Smooth muscle cell (in vitro differentiated cells): ENCODE measurements around the gene DQX1. TPM values are rescaled to one million over a fixed set of nuclear protein-coding genes. Genes with fewer than 3 reads are reported as not detected.

Source experiments
- DNase-seq: peaks from one replicate; lab custom pipeline; 2025; ENCODE audit not compliant: unreplicated experiment; lab: John Stamatoyannopoulos, UW
- H2AFZ ChIP-seq: fragments of 200-600 bp; sonication (generic); 2 replicates; pipeline ENCODE4 v1.6.0; 2016; ENCODE audit warnings: antibody characterized with exemption, low read depth, mild to moderate bottlenecking
- H3F3A ChIP-seq: fragments of 200-600 bp; sonication (generic); 2 replicates; pipeline ENCODE4 v1.6.0; 2017; ENCODE audit warnings: antibody characterized with exemption, low read depth
- H3K27ac ChIP-seq: fragments of 200-600 bp; sonication (generic); 2 replicates; pipeline ENCODE4 v1.5.1; 2016; ENCODE audit warnings: low read depth, mild to moderate bottlenecking
- H3K27me3 ChIP-seq: fragments of 200-600 bp; sonication (generic); 2 replicates; pipeline ENCODE4 v1.6.1; 2016; ENCODE audit warnings: low read depth, mild to moderate bottlenecking
- H3K36me3 ChIP-seq: fragments of 200-600 bp; sonication (generic); 2 replicates; pipeline ENCODE4 v1.5.1; 2016; ENCODE audit warnings: low read depth
- H3K4me1 ChIP-seq: fragments of 200-600 bp; sonication (generic); 2 replicates; pipeline ENCODE4 v1.5.1; 2016; ENCODE audit warnings: low read depth
- H3K4me2 ChIP-seq: fragments of 200-600 bp; sonication (generic); 2 replicates; pipeline ENCODE4 v1.6.0; 2016; ENCODE audit warnings: mild to moderate bottlenecking
- H3K4me3 ChIP-seq: fragments of 200-600 bp; sonication (generic); 2 replicates; pipeline ENCODE4 v1.5.1; 2016; ENCODE audit warnings: mild to moderate bottlenecking
- H3K79me2 ChIP-seq: fragments of 200-600 bp; sonication (generic); 2 replicates; pipeline ENCODE4 v1.6.0; 2016; ENCODE audit warnings: low read depth, mild to moderate bottlenecking
- H3K9ac ChIP-seq: fragments of 200-600 bp; sonication (generic); 2 replicates; pipeline ENCODE4 v1.6.0; 2016; ENCODE audit warnings: low read depth
- H3K9me3 ChIP-seq: fragments of 200-600 bp; sonication (generic); replicated peaks from 2 replicates; pipeline ENCODE4 v1.5.1; 2016; ENCODE audit warnings: low read depth
- H4K20me1 ChIP-seq: fragments of 200-600 bp; sonication (generic); 2 replicates; pipeline ENCODE4 v1.6.0; 2016; ENCODE audit warnings: low read depth
- WGBS: methylation state at CpG from one replicate; pipeline ENCODE4 v1.1.7; 2016; ENCODE audit warnings: low lambda C conversion rate; 5-methylcytosine and 5-hydroxymethylcytosine counted together
- polyA plus RNA-seq: library from polyadenylated mRNA; unstranded; fragments of >200 nt; fragmentation: Nextera tagmentation; extraction: Ambion mirVana; gene quantifications from 2 replicates; pipeline ENCODE4 v1.2.1, GENCODE V29; 2016
- total RNA-seq: library from RNA; depleted of rRNA; stranded (reverse); fragments of >200 nt; gene quantifications from 2 replicates; pipeline ENCODE4 v1.2.3, GENCODE V29; 2014
- TF ChIP-seq, protein P1 (sequence below): fragments of 200-600 bp; sonication (generic); IDR thresholded peaks from 2 replicates; pipeline ENCODE4 v1.5.1; 2017; ENCODE audit warnings: borderline replicate concordance, mild to moderate bottlenecking, antibody characterized with exemption; ENCODE audit not compliant: insufficient read depth, poor library complexity, severe bottlenecking

DQX1 gene
- total and polyA plus RNA-seq, 2 experiments from 2014 or later, result 0.27 TPM; not detected in 1

DNA sequence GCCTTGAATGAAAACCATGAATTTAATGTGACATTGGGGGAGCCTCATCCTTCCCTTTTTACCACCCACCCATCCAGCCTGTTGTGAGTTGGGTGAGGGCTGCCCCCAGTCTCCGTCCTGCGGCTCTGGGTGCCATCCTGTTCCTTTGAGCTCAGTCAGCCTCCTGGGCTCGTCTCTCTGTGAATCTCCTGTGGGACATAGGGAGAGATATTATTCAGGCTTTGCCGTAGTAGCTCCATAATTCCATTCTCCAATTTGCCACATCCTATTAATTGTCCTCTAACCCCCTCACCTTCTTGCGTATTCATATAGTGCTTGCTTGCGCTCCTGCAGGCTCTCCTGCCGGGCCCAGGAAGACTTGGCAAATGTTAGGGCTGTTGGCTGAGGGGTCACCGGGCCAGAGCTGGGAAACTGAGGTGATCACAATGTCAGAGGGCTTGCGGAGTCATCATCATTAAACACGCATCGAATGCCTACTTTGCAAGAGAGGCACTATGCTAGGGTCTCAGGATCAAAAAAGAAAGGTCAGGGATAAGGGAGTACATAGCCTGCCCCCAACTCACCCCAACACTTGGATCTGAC is 709 bp upstream of the DQX1 start:
- H3K4me1 ChIP-seq, result peaks cover 11% of the 10 kb centered on the region
- TF ChIP-seq, protein P1, sequence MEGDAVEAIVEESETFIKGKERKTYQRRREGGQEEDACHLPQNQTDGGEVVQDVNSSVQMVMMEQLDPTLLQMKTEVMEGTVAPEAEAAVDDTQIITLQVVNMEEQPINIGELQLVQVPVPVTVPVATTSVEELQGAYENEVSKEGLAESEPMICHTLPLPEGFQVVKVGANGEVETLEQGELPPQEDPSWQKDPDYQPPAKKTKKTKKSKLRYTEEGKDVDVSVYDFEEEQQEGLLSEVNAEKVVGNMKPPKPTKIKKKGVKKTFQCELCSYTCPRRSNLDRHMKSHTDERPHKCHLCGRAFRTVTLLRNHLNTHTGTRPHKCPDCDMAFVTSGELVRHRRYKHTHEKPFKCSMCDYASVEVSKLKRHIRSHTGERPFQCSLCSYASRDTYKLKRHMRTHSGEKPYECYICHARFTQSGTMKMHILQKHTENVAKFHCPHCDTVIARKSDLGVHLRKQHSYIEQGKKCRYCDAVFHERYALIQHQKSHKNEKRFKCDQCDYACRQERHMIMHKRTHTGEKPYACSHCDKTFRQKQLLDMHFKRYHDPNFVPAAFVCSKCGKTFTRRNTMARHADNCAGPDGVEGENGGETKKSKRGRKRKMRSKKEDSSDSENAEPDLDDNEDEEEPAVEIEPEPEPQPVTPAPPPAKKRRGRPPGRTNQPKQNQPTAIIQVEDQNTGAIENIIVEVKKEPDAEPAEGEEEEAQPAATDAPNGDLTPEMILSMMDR, result no peak
- peaks cover 28% of the 10 kb centered on the region for H3K79me2 ChIP-seq
- no peak overlapping the region for H3K4me3 ChIP-seq
- H3F3A ChIP-seq, result peaks cover 11% of the 10 kb centered on the region
- WGBS, result 97% methylated on average over 11 of the region's 11 CpGs
- H3K9me3 ChIP-seq, result no peaks in the 10 kb centered on the region
- no peaks in the 10 kb centered on the region for H3K36me3 ChIP-seq
- peaks cover 7% of the 10 kb centered on the region for H3K27me3 ChIP-seq
- H3K27ac ChIP-seq, result no peak overlapping the region
- peaks cover 11% of the 10 kb centered on the region for H4K20me1 ChIP-seq
- no peak overlapping the region for H3K4me2 ChIP-seq
- H3K9ac ChIP-seq, result no peak overlapping the region
- DNase-seq, result no peak
- no peak overlapping the region for H2AFZ ChIP-seq

DNA sequence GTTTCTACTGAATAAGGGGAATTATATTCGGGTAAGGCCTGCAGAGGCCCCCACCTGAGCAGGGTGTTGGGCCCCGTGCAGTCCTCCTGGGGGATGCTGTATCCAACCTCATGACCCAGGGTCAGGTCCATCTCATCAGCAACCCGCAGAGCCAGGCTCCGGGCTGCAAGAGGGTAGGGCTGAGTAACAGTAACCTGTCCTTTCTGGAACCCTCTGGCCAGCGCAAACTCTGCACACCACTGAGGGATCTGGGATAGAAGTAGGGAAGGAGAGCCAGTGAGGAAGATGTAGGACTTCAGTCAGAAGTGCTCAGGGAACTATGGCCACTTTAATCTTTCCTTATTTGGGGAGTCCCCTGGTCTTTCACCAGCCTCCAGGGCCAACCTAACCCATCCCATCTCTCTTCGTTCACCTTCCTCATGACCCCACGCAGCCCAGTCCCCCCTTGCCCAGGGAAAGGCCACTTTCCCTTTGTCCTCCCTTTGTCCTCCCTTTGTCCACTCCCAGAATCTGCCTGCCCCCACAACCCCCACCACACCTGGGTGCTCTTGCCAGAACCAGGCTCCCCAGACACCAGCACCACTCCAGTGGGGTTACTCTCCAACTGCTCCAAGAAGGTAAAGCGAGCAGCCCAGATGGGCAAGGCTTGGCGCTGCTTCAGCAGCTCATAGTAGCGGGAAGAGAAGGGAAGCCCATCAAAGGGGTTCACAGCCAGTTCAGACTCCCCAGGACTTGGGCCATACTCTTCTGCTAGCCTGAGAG is 895 bp downstream of the DQX1 start:
- Histone ChIP-seq H4K20me1 (peaks cover 11% of the 10 kb centered on the region), H3K36me3 (no peaks in the 10 kb centered on the region), H3K27ac (no peak overlapping the region), H3K79me2 (peaks cover 21% of the 10 kb centered on the region), H3K4me1 (peaks cover 7% of the 10 kb centered on the region), H3F3A (no peaks in the 10 kb centered on the region), H3K9me3 (no peaks in the 10 kb centered on the region), H3K4me2 (no peak overlapping the region), H3K27me3 (peaks cover 23% of the 10 kb centered on the region), H3K9ac (no peak overlapping the region), H2AFZ (no peak overlapping the region), H3K4me3 (no peak overlapping the region)
- TF ChIP-seq, protein P1, result no peak
- no peak for DNase-seq
- WGBS, result 97% methylated on average over 10 of the region's 10 CpGs

DNA sequence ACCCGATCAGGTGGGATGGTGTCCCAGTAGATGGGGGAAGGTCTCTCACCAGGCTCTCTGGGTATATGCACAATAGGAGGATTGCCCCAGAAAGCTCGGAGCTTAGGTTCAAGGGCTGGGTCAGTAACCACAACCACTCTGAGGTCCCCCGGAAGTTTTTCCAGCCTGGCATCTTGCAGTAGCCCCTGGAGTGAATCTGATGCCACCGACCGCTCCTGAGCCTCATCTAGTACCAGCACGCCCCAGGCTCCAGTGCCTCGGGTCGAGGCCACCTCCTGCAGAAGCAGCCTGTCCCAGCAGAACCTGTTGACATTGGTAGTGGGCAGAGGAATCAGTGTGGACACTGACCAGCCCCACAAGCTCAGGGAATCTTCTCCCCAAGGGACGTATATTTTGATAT is 2.0 kb downstream of the DQX1 start:
- H3K4me2 ChIP-seq, result no peak overlapping the region
- H3K27me3 ChIP-seq, result peaks cover 34% of the 10 kb centered on the region
- peaks cover 12% of the 10 kb centered on the region for H3K79me2 ChIP-seq
- H4K20me1 ChIP-seq, result peaks cover 11% of the 10 kb centered on the region
- H3K9ac ChIP-seq, result no peak overlapping the region
- DNase-seq, result no peak
- no peaks in the 10 kb centered on the region for H3K36me3 ChIP-seq
- TF ChIP-seq, protein P1, result no peak
- H3K4me1 ChIP-seq, result peaks cover 7% of the 10 kb centered on the region
- no peak overlapping the region for H3K27ac ChIP-seq
- WGBS, result 91% methylated on average over 9 of the region's 9 CpGs
- no peaks in the 10 kb centered on the region for H3K9me3 ChIP-seq
- no peaks in the 10 kb centered on the region for H3F3A ChIP-seq
- no peak overlapping the region for H2AFZ ChIP-seq
- no peak overlapping the region for H3K4me3 ChIP-seq
